Fibroblast of skin of right quadriceps (primary cell): ENCODE results near the gene RNU1-1.
"Not testable (repeated sequence)": the region's sequence is repeated elsewhere in the genome, so short reads cannot be mapped to it uniquely, and the experiment has no call there.

Experiments used
- DNase-seq: peaks from one replicate; pipeline ENCODE4 v3.0.0-alpha.2; 2013

RNU1-1 gene

DNA sequence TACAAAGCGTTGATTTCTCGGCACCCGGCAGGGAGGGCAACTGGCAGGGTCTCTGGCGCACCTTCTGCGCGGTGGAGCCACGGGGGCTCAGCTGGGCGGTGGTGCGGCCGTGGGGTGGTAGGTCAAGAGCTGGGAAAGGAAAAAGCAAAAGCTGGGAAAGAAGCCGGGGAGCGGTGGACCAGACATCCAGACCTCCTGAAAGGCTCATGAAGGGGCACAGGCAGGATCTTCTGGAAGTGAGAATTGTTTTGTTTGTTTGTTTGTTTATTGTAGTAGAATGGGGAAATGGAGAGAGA is 7.2 kb upstream of the RNU1-1 start:
- no peak for DNase-seq

DNA sequence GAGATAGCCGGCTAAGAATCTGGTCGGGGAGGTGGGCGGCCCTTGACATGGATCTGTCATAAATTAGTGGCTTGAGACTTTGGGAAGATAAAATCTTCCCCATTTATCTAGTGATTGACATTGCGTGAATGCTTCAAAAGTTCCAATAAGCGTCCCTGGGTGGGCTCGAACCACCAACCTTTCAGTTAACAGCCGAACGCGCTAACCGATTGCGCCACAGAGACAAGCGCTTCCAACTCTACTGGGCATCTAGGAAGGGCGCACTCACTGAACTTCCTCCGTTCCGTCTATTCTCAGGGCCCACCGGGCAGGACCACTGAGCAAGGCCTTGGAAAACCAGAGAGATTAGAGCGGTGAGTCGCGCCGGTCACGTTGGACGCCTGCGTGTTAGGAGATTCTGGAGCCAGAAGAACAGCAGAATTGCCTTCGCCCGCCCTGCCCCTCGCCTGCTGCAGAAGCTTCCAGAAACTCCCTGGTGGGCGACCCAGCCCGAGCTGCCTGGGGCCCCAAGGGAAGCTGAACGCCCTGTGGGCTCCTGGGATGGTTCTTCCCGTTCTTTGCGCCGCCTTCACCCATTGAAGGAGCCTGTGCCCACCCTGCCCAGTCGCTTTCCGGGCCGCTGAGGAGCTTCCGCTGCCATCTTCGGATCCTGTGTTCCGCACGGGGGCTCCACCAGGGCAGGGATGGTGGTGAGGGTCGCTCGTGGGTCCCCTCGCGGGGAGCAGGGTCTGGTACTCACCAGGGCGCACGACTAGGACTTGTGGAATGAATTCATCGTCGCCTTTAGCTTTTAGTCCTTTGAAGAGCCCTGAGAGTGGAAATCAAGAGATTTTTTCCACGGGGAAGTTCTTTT is 6.6 kb upstream of the RNU1-1 start:
- DNase-seq: not testable (repeated sequence)

DNA sequence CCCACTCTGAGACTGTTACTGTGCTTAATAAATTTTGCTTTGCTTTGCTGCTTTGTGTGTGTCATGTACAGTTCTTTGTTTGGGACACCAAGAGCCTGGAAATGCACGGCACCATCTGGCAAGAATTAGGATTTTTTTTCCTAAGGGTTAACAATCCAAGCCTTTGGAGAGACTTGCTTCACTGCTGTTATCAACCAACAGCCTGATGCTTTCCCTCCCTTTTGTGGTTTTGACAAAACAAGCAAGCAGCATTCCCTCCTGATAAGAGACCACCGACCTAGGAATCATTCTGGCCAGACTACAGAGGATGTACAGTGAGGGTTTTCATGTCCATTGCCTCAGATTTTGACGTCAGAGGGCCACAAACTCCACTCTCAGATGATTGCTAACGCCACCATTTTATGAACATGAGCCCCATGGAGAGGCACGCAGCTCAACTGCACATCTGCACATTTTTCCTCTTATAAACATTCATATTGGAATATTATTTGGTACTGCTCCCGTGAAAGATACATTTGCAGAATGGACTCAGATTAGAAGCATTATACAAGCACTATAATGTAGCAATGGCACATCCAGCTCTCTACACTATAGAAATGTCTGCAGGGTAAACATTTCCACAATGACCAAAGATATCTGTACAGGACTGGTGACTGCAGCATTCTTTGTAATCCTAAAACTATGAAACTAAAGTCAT is 5.3 kb upstream of the RNU1-1 start:
- DNase-seq: not testable (repeated sequence)

DNA sequence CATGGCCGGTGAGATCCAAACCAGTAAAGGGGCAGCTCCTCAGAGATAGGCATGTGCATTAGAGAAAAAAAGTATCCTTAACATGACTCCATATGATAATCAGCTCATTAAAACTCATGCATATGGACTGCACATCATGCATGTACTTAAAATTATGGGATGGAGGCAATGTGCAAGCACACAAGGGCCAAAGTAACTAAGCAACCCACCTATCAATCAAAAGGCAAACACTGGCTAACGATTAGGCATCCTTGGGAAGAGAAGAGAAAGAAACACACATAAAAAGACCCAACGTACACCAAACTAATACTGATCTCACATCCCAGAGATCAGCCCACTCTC is 4.8 kb upstream of the RNU1-1 start:
- not testable (repeated sequence) for DNase-seq

DNA sequence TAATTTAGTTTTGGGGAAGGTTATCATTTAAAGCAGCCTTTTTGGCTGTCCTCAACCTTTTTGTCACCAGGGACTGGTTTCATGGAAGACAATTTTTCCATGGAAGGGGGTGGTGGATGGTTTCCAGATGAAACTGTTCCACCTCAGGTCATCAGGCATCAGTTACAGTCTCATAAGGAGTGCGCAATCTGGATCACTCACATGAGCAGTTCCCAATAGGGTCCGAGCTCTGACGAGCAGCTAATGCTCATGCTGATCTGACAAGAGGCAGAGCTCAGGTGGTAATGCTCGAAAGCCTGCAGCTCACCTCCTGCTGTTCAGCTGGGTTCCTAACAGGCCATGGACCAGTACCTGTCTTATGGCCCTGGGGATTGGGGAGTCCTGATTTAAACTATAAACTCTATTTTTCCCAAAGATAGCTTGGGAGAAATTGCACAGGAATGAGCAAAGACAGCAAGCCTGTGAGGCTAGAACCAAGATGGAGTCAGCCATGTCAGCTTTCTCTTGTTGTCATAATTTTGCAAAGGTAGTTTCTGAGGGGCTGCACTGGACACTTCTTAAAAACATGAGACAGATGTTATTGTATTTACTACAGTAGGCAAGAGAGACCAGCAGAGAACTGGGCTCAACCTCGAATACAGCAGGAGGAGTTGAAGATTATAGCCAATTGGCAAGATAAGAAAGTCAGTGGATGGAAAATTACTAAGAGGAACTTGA is 2.8 kb upstream of the RNU1-1 start:
- not testable (repeated sequence) for DNase-seq

DNA sequence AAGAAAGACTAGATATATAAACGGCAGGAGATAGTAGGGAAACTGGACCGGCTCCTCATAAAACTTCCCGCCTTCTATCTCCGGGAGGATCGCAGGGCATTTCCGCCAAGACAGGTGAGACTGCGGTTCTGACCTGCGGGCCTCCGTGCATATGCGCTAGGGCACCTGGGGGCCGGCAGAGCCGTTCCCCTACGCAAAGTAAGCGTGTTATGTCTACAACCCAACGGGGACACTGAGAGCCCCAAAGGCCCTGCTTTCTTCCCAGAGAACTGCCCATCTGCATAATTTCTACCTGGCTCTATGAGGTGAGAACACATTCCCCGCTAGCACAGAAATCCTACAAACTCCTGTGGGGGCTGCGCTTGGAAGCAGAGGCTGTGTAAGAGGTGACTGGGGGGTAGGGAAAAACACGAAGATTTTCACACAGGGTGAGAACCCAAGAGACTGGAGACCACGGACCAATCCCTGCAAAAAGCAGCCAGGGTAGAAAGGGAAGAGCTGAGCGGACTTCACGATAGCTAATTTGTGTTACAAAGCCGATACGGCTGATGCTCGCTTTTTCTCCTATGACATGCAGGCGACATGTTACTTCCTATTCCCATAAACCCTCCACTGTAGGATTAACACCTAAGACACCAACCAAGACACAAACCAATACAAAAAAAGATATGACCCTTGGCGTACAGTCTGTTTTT is 526 bp downstream of the RNU1-1 start:
- peak; percentile 98 for DNase-seq

DNA sequence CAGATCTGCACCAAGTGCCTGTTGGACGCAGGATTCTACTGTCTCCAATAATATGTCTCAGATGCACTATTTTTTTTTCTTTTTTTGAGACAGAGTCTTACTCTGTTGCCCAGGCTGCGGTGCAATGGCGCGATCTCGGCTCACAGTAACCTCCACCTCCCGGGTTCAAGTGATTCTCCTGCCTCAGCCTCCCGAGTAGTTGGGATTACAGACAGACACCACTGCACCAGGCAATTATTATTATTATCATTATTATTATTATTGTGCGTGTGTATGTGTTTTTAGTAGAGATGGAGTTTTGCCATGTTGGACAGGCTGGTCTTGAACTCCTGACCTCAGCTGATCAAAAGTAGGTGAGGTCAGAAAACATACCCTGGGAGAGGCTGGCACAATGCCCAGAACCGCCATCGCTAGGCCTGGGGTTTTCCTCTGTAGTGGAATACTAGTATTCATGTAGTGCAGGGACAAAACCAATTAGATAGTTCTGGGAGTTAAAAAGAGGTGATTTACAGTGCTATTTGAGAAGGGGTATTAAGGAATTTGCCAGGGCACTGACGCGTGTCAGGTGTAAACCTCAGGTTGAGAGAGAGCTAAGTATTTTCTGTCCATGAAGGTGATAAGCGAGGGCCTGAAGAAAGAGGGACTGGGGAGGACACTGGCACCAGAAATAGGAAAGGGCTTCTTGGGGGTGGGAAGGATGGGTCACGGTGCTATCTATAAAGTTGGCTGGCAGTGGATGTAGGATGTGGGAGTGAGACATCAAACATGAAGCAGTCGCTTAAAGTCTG is 1.3 kb downstream of the RNU1-1 start:
- DNase-seq: not testable (repeated sequence)

DNA sequence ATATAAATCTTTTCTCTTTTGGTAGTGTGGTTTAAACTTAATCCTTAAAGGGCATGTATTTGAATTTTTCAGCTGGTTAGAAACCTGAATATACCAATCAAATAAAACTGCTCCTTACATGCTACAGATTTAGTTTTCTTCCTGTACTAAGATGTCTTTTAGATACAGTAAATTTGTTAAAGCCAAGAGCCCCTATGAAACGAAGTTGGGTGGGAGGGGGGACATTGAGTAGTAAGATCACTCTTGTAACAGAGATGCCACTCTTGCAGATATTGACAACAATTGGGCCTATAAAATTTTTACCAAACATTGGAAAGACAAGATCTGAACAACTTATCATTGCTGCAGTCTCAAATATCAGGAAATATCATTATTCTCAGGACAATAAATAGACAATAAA is 2.2 kb downstream of the RNU1-1 start:
- not testable (repeated sequence) for DNase-seq

DNA sequence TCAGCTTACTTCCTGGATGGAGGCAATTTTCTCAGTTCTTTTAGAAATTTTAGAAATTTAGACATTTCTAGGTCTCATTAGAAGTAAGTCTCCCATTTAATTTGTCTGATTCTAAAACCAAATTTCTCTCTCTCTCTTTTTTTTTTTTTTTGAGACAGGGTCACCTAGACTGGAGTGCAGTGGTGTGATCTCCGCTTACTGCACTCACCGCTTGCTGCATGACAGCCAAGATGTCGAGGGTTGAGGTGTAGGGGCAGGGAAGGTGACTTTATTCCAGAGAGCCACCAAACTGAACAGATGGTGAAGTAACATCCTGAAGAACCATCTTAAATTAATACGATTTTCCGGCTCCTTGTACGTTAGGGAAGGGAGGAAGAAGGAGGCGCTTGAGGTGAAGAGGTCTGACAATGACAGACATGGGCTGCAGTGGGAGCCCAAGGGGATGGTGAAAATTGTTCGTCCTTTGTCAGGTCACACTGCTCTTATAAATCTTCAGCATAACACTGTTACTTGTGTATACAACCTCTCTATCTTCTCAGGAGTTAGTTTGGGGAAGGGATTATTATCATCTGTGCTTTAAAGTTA is 5.1 kb downstream of the RNU1-1 start:
- not testable (repeated sequence) for DNase-seq

DNA sequence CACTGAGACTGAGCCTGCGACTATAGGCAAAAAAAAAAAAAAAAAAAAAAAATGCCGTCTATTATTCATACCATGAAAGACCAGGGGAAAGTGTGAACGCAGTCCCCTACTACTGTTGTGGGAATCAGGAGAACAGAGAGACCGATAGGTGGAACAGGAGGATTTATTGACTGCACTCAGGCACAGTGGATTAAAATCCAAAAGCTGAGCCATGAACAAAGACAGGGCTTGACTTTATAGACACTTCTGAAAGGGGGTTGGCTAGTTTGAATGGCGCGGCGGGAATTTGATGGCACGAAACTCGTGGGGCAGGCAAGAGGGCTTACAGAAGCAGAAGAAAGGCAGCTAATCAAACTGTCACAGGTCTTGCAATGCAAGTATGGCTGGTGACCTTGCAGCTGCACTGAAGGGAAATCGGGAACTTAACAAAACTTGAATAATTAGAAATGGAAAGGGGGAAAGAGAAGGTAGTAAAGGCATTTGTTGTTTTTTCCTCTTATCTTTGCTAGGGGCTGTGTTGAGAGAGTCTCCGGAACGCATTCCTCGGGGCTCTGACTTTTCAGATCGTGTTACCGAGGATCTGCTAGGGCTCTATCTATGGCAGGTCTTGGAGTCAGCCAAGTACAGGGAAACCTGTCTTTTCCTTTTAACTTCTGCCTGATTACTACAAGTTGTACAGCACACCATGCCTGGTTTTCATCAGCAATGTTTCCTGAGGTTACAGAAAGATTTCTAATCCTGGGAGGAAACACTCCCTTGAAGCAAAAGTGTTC is 7.5 kb downstream of the RNU1-1 start:
- not testable (repeated sequence) for DNase-seq

DNA sequence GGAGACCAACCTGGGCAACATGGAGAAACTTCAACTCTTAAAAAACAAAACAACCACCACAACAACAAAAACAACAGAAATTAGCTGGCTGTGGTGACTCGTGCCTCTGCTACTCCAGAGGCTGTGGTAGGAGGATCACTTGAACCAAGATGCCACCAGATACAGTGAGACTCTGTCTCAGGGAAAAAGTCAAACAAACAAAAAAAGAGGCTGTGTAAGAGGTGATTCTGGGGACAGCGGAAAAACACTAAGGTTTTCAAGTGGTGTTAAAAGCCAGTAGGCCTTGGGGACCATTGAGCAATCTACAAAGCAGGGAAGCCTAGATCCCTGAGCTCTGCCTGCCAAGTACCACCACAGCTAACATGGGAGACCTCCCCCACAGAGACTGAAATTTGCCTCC is 8.2 kb downstream of the RNU1-1 start:
- not testable (repeated sequence) for DNase-seq

DNA sequence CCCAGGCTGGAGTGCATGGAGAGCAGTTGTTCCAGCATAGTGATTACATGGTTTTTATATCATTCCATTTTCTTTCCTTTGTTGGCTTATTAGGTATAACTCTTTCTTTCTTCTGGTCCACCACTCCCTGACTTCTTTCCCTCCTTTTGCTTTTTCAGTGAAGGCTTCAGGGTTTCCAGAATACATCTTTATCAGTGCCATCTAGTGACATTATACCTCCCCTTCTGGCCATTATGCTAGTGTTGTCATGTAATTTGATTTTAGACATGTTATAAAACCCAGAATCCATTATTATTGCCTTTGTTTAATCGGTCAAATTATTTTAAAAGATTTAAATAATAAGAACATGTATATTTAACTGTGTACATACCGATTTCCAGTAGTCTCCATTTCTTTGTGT is 10.6 kb downstream of the RNU1-1 start:
- DNase-seq: no peak

DNA sequence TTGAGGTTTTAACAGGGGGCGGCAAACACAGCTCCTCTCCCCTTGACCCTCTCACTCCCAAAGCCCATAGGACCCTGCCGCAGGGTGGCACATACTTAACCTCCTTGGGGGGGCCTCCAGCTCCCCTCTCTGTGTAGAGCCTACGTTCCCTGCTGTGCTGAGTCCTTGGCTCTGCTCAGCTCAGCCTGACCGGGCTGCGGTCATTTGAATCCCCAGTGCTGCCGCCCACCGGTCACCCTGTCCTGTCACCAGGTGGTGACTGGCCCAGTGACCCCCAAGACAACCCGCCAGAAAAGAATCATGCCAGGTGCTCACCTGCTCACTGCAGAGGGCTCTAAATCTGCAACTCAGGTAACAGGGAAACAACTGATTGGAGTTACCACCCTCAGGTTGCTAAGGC is 12.6 kb downstream of the RNU1-1 start:
- DNase-seq: not testable (repeated sequence)

DNA sequence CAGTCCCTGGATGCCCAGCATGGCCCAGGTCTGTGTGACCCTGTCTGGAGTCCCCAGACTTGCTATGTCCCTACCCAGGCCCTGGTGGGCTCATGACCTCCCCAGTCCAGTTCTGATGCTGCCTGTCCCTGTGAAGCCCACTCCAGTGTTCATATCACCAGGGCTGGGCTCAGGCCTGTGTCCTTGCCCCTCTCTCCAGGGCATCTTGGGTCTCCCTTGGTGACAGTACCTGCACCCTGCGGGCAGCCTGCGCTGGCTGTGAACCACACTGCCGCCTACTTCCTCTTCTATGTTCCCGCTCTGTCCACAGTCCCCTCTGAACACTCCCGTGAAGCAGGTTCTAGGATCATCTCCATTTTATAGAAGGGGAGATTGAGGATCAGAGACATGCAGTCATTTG is 13.1 kb downstream of the RNU1-1 start:
- DNase-seq: not testable (repeated sequence)

DNA sequence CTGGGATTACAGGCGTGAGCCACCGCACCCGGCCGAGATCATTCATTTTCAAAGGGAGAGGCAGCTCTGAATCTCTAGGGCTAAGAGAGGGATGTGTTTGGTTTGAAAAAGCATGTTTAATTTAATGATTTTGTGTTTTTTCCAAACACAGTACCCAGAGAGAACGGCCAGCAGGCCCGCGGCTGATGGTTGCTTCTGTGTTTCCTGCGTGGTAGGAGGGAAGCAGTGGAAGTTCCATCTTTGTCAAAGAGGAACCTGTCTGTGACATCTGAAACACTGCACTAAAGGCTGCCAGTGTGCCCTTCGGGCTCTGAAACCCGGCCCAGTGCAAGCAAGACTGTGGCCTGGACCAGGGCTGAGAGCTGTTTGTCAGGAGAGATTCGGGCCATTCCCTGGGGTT is 13.6 kb downstream of the RNU1-1 start:
- not testable (repeated sequence) for DNase-seq

DNA sequence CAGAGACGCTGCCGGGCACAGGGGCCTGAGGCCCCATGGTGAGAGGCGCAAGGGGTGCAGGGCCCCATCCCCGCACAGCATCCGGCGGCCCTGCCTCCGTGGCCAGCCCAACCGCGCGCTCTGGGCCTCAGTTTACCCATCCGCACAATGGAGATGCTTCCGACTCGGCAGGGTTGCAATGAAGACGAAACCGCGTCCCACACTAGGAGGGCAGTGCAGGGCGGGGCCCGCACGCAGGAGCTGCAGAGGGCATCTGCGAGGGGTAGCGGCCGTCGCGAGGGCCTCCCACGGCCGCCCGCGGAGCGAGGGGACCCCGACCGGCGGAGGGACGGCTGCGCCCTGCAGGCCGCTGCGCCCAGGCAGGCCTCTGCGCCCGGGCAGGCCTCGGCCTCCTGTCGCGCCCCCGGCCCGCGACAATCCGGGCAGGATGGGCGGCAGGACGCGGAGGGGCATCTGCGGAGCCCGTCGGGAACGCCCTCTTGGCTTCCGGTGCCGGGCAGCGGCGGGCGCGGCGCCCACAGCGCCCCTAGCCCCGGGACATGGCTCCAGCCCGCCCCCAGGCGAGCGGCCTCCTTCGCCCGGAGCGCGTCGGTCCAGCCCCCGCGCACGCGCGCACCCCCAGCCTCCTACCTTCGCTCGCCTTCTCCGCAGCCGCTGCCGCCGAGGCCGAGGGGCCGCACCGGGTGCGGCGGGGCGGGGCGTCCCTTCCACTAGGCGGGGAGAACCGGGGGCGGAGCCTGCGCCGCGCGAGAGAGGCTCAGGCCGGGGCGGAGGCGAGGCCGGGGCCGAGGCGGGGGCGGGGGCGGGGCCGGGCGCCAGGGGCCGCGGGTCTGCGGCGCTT is 15.3 kb downstream of the RNU1-1 start:
- DNase-seq: peak; percentile 89

DNA sequence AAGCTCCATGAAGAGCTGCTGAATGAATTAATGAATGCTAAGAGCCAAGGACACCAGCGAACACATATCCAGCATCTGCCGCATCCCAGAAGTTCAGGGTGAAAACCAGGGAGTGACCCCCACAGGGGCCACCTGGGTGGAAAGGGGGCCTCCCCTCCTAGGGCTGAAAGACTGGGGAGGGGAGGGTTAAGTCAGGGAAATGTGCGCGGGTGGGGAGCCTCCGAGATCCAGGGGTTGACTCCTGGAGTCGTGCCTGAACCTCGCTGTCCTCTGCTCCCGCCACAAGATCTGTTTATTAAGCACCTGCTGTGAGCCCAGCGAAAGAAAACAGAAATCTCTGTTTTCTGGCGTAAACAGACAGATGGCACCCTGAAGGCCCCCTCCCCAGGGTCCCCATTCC is 16.0 kb downstream of the RNU1-1 start:
- not testable (repeated sequence) for DNase-seq

DNA sequence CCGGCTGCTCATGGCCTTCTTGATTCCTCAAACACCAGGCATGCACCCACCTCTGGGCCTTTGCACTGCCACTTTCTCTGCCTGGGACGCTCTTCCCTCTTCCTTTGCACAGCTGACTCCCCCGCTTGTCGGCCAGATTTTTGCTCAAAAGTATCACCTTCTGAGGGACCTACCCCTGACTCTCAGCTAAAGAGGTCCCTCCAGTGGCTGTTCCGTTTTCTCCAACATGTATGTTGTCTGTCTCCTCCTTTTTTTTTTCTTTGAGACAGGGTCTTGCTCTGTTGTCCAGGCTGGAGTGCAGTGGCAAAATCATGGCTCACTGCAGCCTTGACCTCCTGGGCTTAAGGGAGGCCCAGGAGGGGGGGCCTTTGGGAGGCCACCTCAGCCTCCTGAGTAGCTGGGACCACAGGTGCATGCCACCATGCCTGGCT is 16.6 kb downstream of the RNU1-1 start:
- DNase-seq: not testable (repeated sequence)

DNA sequence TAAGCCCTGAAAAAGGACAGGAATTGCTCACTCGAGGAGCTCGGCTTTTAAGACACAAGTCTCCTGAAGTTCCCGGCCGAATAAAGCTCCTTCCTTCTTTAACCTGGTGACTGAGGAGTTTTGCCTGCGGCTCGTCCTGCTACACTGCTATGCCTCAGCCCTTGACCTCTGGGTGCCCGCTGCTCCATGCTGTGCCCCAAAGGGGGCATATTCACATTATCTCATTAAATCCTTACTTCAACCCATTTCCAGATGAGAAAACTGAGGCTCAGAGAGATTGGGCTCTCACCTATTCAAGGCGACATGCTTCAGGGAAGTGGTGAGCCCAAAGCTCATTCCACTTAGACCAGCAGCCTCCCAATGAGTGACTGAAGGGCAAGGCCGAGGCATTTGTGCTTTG is 20.4 kb downstream of the RNU1-1 start:
- DNase-seq: not testable (repeated sequence)

DNA sequence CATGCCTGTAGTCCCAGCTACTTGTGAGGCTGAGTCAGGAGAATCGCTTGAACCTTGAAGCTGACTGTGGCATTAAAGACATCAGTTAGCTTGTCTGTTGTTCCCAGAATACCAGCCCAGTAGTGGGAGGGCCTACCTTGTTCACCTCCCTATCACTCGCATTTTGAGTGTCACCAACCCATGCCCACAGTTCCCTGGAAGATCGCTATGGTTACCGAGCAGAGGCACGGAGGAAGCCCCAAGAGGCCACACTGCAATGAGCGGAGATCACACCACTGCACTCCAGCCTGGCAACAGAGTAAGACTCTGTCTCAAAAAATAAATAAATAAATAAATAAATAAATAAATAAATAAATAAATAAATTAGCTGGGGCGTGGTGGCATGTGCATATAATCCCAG is 21.1 kb downstream of the RNU1-1 start:
- not testable (repeated sequence) for DNase-seq
